ENCODE results near the gene KRTAP10-9.
"Not testable (repeated sequence)": the region's sequence is repeated elsewhere in the genome, so short reads cannot be mapped to it uniquely, and the experiment has no call there.

The KRTAP10-9 gene

DNA sequence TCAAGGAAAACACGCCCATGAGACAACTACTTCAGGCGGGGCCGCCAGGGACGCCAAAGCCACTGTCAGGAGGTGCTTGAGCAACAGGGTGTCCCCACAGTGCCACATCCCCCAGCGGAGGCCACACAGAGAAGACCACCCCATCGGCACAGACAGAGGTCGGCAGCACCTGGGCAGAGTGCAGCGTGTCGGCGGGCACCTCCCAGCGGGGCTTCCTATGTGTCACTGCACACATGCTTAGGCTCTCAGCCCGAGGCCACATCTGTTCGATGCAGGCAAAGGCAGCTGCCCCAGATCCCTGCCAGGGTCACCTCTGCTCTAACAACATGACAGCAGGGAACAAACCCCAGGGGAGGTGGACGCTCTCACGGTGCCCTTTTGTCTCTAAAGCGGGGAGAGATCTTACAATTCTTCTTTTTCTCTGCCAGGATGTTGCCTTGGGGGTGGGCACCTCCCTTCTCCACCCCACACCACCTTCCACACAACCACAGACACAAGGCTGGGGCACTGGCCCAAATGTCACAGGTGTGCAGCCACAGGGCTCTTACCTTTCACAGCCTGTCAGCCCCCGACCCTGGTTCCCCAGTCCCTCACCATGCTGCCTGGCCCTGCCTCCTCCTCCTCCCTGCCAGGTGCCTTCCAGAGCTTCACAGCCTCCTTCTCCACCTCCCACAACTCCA is 10.8 kb upstream of the KRTAP10-9 start:
- no peak for DNase-seq

GRCh38 chr21:44616591-44616926 is 10.3 kb upstream of the KRTAP10-9 start:
- no peak for DNase-seq

DNA sequence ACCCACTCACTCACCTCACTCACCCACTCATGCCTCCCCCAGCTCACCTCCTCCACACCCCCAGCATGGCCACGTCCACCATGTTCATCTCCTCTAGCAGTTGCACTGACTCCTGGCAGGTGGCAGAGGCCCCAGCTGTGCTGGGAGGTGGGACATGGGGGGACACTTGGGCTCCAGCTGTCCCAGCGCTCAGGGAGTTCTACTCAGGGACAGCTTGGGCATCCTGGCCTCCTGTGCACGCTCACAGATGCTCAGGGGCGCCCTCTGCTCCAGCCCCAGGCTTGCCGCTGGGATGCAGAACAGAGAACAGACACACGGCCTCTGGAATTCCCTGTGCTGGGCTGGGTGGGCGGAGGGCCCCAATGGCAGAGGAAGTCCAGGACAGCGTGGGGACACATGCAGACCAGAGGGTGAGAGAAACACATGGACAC is 9.8 kb upstream of the KRTAP10-9 start:
- DNase-seq, result no peak

GRCh38 chr21:44618504-44618903 is 8.4 kb upstream of the KRTAP10-9 start:
- no peak for DNase-seq

DNA sequence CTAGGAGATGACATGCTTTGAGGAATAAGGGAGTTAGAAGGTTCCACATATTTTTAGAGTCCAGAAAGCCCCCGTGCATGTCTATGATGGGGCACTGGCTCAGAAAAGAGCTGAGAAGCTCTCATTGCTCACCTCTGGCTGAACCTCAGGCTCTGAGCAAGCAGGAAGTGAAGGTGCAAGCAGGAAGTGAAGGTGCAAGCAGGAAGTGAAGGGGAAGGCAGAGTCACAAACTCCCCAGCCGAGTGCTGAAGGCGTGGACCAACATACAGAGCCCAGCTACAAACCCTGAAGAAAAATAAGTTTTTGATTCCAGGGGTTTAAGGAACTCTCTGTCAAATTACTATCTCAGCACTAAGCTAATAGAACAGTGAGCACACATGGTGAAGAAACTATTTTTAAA is 8.0 kb upstream of the KRTAP10-9 start:
- no peak for DNase-seq

- no peak for DNase-seq
Observed at GRCh38 chr21:44619886-44620285, 7.0 kb upstream of the KRTAP10-9 start.

DNA sequence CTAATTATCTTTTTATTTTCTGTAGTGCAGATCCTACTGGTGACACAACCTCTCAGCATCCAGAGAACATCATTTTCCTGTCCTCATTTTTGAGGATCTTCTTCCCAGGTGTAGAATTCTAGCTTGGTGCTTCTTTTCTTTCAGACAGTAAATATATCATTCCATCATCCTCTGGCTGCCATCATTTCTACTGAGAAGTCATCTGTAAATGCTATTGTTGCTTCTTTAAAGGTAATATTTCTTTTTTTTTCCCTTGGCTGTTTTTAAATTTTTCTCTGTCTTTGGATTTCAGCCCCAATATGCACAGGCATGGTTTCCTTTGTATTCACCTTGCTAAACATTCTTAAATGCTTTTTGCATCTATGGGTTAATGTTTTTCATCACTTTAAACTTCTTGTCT is 3.3 kb upstream of the KRTAP10-9 start:
- DNase-seq, result no peak

DNA sequence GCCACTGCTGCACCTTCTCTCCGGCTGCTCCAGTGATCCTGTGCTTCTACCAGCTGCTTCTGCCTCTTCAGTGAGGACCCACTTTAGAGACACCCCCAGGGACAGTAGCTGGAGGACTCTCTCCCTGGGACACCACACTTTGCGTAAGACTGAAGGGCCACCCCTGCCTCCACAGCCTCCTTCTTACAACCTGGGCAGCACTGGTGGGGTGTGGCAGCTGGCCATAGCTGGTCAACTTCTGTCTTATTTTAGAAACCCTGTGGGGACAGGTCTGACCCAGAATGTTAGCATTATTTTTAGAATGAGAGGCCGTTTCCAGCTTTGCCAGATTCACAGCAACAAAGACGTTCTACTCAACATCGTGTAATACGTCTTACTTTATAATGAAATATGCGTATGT is 1.1 kb upstream of the KRTAP10-9 start:
- no peak for DNase-seq

- no peak for DNase-seq
Observed at GRCh38 chr21:44626262-44626661, 631 bp upstream of the KRTAP10-9 start.

DNA sequence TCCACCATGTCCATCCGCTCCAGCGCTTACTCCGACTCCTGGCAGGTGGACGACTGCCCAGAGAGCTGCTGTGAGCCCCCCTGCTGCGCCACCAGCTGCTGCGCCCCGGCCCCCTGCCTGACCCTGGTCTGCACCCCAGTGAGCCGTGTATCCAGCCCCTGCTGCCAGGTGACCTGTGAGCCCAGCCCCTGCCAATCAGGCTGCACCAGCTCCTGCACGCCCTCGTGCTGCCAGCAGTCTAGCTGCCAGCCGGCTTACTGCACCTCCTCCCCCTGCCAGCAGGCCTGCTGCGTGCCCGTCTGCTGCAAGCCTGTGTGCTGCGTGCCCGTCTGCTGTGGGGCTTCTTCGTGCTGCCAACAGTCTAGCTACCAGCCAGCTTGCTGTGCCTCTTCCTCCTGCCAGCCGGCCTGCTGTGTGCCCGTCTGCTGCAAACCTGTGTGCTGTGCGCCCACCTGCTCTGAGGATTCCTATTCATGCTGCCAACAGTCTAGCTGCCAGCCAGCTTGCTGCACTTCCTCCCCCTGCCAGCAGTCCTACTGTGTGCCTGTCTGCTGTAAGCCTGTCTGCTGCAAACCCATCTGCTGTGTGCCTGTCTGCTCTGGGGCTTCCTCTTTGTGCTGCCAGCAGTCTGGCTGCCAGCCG is 409 bp downstream of the KRTAP10-9 start:
- DNase-seq, result not testable (repeated sequence)

DNA sequence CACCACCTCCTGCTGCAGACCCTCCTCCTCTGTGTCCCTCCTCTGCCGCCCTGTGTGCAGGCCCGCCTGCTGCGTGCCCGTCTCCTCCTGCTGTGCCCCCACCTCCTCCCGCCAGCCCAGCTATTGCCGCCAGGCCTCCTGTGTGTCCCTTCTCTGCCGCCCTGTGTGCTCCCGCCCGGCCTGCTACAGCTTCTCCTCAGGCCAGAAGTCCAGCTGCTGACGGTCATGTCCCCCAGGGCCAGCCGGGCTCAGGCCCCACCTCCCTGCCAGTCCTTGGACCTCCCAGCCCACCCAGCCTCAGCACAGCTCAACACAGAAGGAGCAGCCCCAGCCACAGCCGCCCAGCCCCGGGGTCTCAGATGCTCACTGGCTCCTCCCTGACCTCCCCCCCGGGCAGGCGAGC is 939 bp downstream of the KRTAP10-9 start:
- not testable (repeated sequence) for DNase-seq

DNA sequence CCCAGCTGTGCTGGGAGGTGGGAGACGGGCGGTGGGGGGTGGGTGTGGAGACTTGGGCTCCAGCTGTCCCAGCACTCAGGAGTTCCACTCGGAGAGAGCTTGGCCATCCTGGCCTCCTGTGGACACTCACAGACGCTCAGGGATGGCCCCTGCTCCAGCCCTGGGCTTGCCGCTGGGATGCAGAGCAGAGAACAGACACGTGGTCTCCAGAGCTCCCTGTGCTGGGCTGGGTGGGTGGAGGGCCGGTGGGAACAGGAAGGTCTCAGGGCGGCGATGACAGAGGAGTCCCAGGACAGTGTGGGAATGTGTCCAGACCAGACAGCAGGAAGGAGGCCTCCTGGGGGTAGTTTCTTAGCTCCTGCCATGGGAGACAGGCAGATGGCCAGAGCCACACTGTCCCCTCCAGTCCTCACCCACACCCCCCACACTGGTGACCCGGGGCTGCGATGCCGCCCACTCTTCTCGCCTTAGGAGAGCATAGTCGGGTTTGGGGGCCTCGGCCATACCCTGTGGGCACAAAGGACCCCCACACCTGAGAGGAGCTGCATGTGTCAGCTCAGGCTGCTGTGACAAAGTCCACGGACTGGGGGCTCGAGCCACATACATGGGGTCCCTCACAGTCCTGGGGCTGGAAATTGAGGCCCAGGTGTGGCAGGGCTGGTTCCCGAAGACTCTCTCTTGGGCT is 2.0 kb downstream of the KRTAP10-9 start:
- DNase-seq, result no peak

- DNase-seq, result no peak
Observed at GRCh38 chr21:44630440-44630839, 3.5 kb downstream of the KRTAP10-9 start.

GRCh38 chr21:44632067-44632466 is 5.2 kb downstream of the KRTAP10-9 start:
- no peak for DNase-seq

- DNase-seq, result no peak
Observed at GRCh38 chr21:44636209-44637017, 9.5 kb downstream of the KRTAP10-9 start.

GRCh38 chr21:44637018-44637850 is 10.3 kb downstream of the KRTAP10-9 start, which contains the start of gene KRTAP10-10:
TSS of gene KRTAP10-10 (plus strand) at chr21:44637356. CDS start at chr21:44637418, 62 bp downstream.
- DNase-seq, result no peak

- DNase-seq, result not testable (repeated sequence)
Observed at GRCh38 chr21:44637851-44638348, 11.0 kb downstream of the KRTAP10-9 start.

GRCh38 chr21:44638506-44639330 is 11.8 kb downstream of the KRTAP10-9 start:
- not testable (repeated sequence) for DNase-seq

DNA sequence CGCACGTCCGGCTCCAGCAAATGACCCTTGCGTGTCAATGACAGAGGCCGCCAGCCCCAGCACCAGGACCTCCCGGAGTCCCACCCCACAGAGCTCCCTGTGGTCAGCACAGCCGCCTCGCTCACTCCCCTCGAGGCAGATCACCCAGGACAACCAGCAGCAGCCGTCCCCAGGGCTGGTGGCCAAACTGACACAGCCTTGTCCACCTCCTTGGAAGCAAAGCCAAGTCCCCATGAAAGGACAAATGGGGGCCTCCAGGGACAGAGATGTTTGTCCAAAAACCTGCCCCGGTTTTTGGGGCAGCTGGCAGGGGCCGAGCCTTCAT is 12.4 kb downstream of the KRTAP10-9 start:
- DNase-seq, result no peak

GRCh38 chr21:44640761-44641160 is 13.9 kb downstream of the KRTAP10-9 start:
- no peak for DNase-seq

DNA sequence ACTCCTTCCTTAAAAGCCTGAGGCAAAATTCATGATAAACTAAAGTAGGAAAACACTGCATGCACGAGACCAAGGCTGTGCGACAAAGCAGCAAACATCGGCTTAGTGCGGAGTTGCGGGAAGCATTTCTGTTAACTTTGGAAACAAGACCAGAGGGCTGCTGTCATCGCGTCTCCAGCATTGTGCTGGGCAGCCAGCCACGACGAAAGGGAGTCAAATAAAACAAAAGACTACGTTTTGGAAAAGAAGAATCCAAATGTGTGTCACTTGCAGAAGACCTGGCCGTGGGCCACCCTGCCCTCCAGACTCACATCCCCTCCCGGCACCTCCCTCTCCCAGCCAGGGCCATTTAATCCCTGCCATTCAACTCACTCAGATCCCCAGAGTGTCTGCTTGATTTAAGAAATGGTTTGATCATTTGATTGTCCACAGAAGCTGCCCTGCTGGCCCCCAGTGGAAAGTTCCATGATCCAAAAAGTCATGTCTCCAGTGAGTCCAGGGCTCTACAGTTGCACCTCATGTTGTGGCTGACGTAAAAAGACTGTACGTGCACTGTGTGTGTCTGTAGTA is 16.9 kb downstream of the KRTAP10-9 start:
- no peak for DNase-seq

Data from bone marrow (tissue), 2 donors.